ENCODE results near the gene ZBTB40.

ZBTB40 gene

DNA sequence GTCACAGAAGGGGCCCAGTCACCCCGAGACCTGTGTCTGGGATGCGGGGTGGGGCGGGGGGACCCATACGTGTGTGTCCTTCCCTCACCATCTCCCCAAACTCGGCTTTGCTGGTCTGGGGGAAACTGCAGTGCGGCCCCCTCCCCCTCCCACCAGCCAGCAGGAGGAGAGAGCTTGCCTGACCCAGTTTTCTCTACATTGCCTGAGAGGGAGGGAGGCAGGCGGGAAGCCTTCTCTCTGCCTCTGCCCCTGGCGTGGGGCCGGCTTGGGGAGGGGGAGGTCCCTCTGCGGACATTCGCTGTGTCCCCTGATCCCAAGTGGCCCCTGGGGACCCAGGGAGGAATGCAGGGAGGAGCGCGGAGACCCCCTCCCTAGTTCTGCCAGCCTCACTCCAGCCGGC lies 115.5 kb downstream of the ZBTB40 start:
- no peak overlapping the region for H3K27ac ChIP-seq

DNA sequence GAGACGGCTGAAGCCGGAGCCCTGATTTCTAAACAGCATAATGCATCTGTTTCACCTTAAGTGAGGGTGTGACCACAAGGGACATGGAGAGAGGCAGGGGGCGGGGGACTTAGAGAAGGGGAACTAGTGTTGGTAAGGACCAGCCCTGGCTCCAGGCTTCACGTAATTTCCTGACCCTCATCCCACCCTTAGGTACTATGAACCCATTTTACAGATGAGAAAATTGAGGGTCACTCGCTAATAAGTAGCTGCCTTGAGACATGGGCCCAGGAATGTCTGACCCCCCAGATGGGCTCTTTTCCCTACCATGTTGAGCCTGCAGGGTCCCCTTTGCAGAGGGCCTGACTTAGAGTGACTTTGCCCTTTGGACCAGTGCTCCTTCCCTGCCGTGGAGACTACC lies 116.3 kb downstream of the ZBTB40 start:
- TF ChIP-seq, protein P1, sequence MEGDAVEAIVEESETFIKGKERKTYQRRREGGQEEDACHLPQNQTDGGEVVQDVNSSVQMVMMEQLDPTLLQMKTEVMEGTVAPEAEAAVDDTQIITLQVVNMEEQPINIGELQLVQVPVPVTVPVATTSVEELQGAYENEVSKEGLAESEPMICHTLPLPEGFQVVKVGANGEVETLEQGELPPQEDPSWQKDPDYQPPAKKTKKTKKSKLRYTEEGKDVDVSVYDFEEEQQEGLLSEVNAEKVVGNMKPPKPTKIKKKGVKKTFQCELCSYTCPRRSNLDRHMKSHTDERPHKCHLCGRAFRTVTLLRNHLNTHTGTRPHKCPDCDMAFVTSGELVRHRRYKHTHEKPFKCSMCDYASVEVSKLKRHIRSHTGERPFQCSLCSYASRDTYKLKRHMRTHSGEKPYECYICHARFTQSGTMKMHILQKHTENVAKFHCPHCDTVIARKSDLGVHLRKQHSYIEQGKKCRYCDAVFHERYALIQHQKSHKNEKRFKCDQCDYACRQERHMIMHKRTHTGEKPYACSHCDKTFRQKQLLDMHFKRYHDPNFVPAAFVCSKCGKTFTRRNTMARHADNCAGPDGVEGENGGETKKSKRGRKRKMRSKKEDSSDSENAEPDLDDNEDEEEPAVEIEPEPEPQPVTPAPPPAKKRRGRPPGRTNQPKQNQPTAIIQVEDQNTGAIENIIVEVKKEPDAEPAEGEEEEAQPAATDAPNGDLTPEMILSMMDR (conservative IDR thresholded peaks at IDR 0.05) = no peak

More for the DNA sequence above, 115.5 kb downstream of the ZBTB40 start:
- TF ChIP-seq, protein P1 (conservative IDR thresholded peaks at IDR 0.05) = no peak

DNA sequence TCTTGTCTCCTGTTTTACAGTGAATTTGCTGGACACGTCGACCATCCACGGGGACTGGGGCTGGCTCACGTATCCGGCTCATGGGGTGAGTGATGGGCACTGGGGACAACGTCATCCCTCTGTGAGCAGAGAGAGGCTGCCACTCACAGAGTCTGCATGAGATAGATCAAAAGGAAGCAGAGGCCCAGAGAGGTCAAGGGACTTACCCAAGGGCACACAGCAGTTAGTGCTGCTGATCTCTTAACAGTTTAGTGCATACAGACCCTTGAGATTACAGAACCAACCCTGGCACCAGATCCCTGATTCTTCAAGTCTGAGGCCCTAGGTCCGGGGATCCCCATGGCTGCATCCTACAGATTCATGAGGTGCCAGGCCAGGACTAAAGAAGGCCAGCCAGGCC lies 117.6 kb downstream of the ZBTB40 start:
- TF ChIP-seq, protein P1 (conservative IDR thresholded peaks at IDR 0.05) = no peak

More for the DNA sequence above, 116.3 kb downstream of the ZBTB40 start:
- H3K27ac ChIP-seq = no peak overlapping the region

DNA sequence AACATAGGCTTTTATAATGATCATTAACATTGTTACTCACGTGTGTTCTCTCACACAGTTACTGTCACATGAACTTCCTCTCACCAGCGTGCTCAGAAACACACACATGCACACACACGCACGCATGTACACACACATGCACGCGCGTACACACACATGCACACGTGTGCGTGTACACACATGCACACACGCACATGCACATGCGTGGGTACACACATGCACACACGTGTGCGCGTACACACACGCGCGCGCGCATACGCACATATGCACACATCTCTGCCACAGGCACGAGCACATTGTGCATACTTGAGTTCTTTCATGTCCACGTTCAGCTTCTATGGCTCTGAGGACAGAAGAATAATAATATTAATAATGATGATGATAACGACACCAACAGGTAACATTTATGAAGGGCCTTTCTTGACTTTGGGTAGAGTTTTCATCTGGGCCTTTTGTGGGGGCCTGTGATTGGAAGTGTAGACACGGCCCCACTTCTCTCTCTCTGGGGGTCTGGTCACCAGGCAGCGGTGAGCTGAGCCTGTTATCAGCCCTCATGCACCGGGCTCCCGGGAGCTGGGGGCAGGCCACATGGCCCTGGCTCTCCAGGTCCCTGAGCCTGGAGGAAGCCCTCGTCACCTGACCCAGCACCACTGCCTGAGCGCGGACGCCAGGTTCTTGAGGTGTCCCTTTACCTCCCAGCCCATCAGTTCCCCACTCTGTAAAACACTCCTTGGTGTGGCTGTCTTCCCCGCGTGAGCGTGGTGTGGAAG lies 118.7 kb downstream of the ZBTB40 start:
- H3K27ac ChIP-seq = no peak overlapping the region
- TF ChIP-seq, protein P1 (conservative IDR thresholded peaks at IDR 0.05) = no peak

More for the DNA sequence above, 117.6 kb downstream of the ZBTB40 start:
- H3K27ac ChIP-seq = no peak overlapping the region

DNA sequence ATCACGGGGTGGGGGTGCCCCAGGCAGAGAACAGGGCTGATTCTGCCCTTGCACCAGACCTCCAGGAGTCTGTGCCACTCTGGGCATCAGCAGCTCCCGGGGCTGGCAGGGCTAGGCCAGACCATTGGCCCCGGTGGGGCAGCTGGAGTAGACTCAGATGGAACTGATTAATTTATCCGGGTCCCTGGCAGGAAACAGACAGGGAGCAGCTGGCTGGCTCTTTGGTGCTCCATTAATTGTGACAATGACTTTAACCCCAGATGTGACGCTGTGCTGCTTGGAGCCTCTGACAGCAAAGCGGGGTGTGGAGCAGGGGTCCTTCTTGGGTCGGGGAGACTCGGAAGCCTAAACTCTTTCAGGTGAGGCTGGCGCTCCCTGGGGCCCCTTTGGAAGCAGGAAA lies 121.2 kb downstream of the ZBTB40 start:
- TF ChIP-seq, protein P1 (conservative IDR thresholded peaks at IDR 0.05) = no peak
- no peak overlapping the region for H3K27ac ChIP-seq

DNA sequence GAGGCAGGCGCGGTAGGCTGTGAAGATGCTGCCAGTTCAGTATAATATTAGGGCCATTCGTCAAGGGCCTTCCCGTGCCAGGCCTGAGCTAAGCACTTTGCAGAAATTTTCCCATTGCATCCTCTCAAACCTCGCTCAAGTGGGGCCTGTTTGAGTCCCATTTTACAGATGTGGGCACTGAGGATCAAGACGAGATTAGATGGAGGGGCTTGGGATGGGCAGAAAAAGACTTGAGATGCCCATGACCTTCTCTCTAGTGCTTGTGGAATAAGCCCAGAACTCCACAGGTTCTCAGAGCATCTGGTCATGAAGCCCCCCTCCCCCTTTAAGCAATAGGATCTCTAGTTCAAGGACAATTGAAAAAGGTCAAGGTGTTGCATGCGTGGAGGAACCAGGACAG lies 121.6 kb downstream of the ZBTB40 start:
- TF ChIP-seq, protein P1 (conservative IDR thresholded peaks at IDR 0.05) = no peak
- no peak overlapping the region for H3K27ac ChIP-seq

DNA sequence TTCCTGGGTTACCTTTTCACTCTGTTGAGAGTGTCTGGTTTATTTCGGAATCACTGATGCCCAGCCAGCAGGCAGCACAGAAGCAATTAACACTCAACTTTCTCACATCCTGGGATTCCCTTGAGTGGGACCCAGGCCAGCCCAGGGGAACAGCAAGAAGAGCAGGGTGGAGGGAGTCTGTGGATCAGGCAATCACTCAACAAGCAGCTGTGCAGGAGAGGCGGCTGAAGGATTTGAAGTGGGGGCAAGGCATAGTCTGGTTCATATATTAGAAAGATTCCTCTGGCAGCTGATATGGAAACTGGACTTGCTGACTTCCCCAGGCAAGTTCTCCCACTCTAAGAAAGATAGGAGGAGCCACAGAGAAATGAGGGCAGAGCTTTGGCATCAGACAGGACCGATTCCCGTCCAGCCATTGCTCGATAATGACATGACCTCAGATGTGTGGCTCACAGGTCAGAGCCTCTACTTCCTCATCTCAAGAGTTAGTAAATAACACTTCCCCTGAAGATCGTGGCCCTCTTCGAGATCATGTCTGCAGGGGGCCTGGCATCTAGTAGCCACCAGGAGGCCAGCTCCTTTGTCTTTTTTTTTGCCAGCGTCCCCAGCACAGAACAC lies 124.0 kb downstream of the ZBTB40 start:
- TF ChIP-seq, protein P1 (conservative IDR thresholded peaks at IDR 0.05) = no peak
- H3K27ac ChIP-seq = no peak overlapping the region
